Stimulated activated CD8-positive, alpha-beta memory T cell treated with anti-CD3 and anti-CD28 coated beads, Interleukin-7, amount 100 ng/mL, for 4 hours (primary cell): Measurements from ENCODE around the gene TMEM131L.

Source experiments
- DNase-seq, 2 donors: peaks; one replicate each; pipeline ENCODE4 v3.0.0-alpha.2; 2020; ENCODE audit warnings: low read depth in 2 of 2

Gene TMEM131L

GRCh38 chr4:153521999-153522801, 56.0 kb downstream of the TMEM131L start:
- DNase-seq: peak; percentile 44 to 47

GRCh38 chr4:153522802-153523094, 56.6 kb downstream of the TMEM131L start:
- DNase-seq: peak; percentile 16 to 34

GRCh38 chr4:153523164-153523796, 57.1 kb downstream of the TMEM131L start:
- no peak for DNase-seq

GRCh38 chr4:153523941-153524386, 57.8 kb downstream of the TMEM131L start:
- no peak for DNase-seq

- DNase-seq: no peak
Observed at GRCh38 chr4:153524682-153525081, 58.5 kb downstream of the TMEM131L start.

- DNase-seq: no peak
Observed at GRCh38 chr4:153527690-153528089, 61.5 kb downstream of the TMEM131L start.

GRCh38 chr4:153528705-153529485, 62.7 kb downstream of the TMEM131L start:
- no peak for DNase-seq

GRCh38 chr4:153529646-153530045, 63.5 kb downstream of the TMEM131L start:
- DNase-seq: no peak

GRCh38 chr4:153530284-153530999, 64.3 kb downstream of the TMEM131L start:
- DNase-seq: peak; percentile 32 to 33

GRCh38 chr4:153531000-153531358, 64.8 kb downstream of the TMEM131L start:
- no peak for DNase-seq

GRCh38 chr4:153531976-153532626, 65.9 kb downstream of the TMEM131L start:
- DNase-seq: no peak

GRCh38 chr4:153532636-153533035, 66.5 kb downstream of the TMEM131L start:
- no peak for DNase-seq

GRCh38 chr4:153533387-153533786, 67.2 kb downstream of the TMEM131L start:
- no peak for DNase-seq

GRCh38 chr4:153534792-153535629, 68.9 kb downstream of the TMEM131L start:
- no peak for DNase-seq

GRCh38 chr4:153535772-153536513, 69.8 kb downstream of the TMEM131L start:
- DNase-seq: no peak

GRCh38 chr4:153537493-153537960, 71.4 kb downstream of the TMEM131L start:
- DNase-seq: no peak

- DNase-seq: no peak
Observed at GRCh38 chr4:153538487-153539357, 72.6 kb downstream of the TMEM131L start.

- DNase-seq: no peak
Observed at GRCh38 chr4:153539422-153539821, 73.3 kb downstream of the TMEM131L start.
